Bronchial epithelial cell (primary cell): Measurements from ENCODE around the gene SAMMSON. TPM values are rescaled to one million over a fixed set of nuclear protein-coding genes. Genes with fewer than 3 reads are reported as not detected.

Source experiments
- DNase-seq: peaks from one replicate; pipeline ENCODE4 v3.0.0-alpha.2; 2010; ENCODE audit warnings: low read depth
- FAIRE-seq: peaks from 2 replicates; lab custom pipeline; 2011; peaks lifted over from hg19 to GRCh38; lab: Jason Lieb, UNC
- H3K27me3 ChIP-seq: 2 replicates; pipeline ENCODE4 v1.5.1; 2011; ENCODE audit warnings: low read length; ENCODE audit not compliant: control insufficient read depth, insufficient read depth
- H3K36me3 ChIP-seq: 2 replicates; pipeline ENCODE4 v1.5.1; 2011; ENCODE audit warnings: low read length; ENCODE audit not compliant: control insufficient read depth, insufficient read depth
- H3K4me3 ChIP-seq: 2 replicates; pipeline ENCODE4 v1.5.1; 2011; ENCODE audit warnings: mild to moderate bottlenecking, low read depth, low read length, control low read depth
- total RNA-seq: library from RNA; depleted of rRNA; stranded (reverse); fragments of >200 nt; gene quantifications from 2 replicates; pipeline ENCODE4 v1.2.1, GENCODE V29; 2014
- TF ChIP-seq, protein P1 (sequence below): IDR thresholded peaks from 2 replicates; pipeline ENCODE4 v1.5.1; 2011; ENCODE audit warnings: mild to moderate bottlenecking, moderate library complexity, low read length, control low read depth, inconsistent platforms; ENCODE audit not compliant: insufficient read depth, severe bottlenecking

The SAMMSON gene
- total RNA-seq, 1 donor from 2014 or later = not detected

GRCh38 chr3:69986419-69986818 is 13.1 kb upstream of the SAMMSON start:
- H3K27me3 ChIP-seq = no peaks in the 10 kb centered on the region
- no peak for DNase-seq

DNA sequence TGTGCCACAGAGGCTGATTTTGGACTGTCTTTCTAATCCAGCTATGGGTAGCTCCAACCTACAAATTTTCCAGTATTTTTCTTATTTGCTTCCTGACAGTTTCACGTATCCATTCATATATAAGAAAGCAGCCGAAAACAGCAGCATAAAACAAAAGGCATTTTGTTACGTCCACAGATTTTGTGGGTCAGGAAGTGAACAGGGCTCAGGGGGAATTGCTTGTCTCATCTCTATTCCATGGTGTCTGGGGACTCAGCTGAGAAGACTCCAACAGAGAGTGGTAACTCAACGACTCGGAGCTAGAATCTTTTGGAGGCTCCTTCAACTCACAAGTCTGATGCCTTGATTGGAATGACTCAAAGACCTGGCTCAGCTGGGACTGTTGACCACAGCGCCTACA is 11.7 kb upstream of the SAMMSON start:
- H3K36me3 ChIP-seq = no peaks in the 10 kb centered on the region
- FAIRE-seq = no peak
- no peak for DNase-seq
- H3K4me3 ChIP-seq = no peak overlapping the region
- H3K27me3 ChIP-seq = no peaks in the 10 kb centered on the region
- TF ChIP-seq, protein P1, sequence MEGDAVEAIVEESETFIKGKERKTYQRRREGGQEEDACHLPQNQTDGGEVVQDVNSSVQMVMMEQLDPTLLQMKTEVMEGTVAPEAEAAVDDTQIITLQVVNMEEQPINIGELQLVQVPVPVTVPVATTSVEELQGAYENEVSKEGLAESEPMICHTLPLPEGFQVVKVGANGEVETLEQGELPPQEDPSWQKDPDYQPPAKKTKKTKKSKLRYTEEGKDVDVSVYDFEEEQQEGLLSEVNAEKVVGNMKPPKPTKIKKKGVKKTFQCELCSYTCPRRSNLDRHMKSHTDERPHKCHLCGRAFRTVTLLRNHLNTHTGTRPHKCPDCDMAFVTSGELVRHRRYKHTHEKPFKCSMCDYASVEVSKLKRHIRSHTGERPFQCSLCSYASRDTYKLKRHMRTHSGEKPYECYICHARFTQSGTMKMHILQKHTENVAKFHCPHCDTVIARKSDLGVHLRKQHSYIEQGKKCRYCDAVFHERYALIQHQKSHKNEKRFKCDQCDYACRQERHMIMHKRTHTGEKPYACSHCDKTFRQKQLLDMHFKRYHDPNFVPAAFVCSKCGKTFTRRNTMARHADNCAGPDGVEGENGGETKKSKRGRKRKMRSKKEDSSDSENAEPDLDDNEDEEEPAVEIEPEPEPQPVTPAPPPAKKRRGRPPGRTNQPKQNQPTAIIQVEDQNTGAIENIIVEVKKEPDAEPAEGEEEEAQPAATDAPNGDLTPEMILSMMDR = no peak

More at GRCh38 chr3:69986419-69986818, 13.1 kb upstream of the SAMMSON start:
- H3K36me3 ChIP-seq = no peaks in the 10 kb centered on the region
- no peak overlapping the region for H3K4me3 ChIP-seq
- TF ChIP-seq, protein P1 = no peak
- FAIRE-seq = no peak

DNA sequence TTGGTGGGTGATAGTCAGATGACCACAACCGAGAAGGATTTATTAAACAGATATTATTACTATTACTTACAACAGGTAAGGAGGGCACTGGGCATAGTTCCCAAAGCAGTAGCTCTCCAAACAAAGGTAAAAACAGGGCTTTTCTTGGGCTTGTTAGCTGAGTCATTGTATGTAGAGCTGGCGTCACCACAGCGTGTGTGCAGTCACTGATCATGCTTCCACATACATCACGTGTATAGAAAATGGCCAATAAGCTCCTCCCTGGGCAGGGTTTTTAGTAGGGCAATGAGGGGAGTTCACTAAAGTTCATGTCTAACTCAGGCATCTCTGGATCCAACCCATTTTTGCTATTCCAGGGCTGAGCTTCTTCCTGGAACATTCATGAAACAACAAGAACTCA is 5.8 kb upstream of the SAMMSON start:
- FAIRE-seq (no peak), DNase-seq (peak; percentile 2)
- TF ChIP-seq, protein P1 = no peak
- H3K36me3 ChIP-seq = no peaks in the 10 kb centered on the region
- H3K4me3 ChIP-seq = no peak overlapping the region
- H3K27me3 ChIP-seq = no peaks in the 10 kb centered on the region

GRCh38 chr3:69994919-69995318 is 4.6 kb upstream of the SAMMSON start:
- Histone ChIP-seq H3K27me3 (no peaks in the 10 kb centered on the region), H3K4me3 (no peak overlapping the region), H3K36me3 (no peaks in the 10 kb centered on the region)
- TF ChIP-seq, protein P1 = no peak
- DNase-seq (no peak), FAIRE-seq (no peak)

DNA sequence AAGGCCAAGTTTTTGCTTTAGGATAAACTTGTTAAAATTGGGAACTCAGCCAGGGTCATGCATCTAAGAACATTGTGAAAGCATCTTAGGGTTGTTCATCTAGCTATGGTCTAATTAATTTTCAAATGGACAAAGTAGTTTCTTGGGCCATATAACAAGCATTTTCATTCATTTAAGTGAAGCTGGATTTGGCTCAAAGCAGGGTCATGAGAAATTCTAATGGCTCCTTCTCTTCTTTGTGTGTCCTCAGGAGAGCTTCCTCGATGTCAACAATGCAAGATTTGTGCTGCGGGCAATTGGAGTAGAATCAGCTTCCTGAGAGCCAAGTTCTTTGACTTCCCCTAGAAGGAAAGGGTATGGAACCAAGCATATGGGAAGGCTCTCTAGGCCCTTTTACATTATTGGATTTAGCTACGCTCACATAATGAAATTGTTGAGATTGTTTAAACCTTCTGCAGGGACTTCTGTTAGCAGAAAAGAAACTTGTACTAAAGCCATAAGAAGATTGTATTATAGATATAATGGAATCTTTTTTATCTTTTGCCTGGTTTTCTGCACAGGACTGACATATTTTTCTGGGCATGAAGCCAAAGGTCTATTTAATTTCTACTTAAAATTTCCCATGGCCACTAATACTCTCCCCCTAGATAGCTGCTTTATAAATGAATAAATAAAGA is 1.8 kb upstream of the SAMMSON start:
- Histone ChIP-seq H3K4me3 (no peak overlapping the region), H3K36me3 (no peaks in the 10 kb centered on the region), H3K27me3 (no peaks in the 10 kb centered on the region)
- TF ChIP-seq, protein P1 = no peak
- DNase-seq (no peak), FAIRE-seq (no peak)

GRCh38 chr3:69998759-69999139 is 784 bp upstream of the SAMMSON start:
- H3K4me3 ChIP-seq = no peak overlapping the region

More at GRCh38 chr3:69998759-69999139, 784 bp upstream of the SAMMSON start:
- FAIRE-seq (no peak), DNase-seq (no peak)
- H3K36me3 ChIP-seq = no peaks in the 10 kb centered on the region
- H3K27me3 ChIP-seq = no peaks in the 10 kb centered on the region
- TF ChIP-seq, protein P1 = no peak
